HG02970 (cell line): ENCODE results near the gene AMOTL1.

Experiments
- ATAC-seq: cut with Tn5 transposase; IDR thresholded peaks from one replicate; pipeline ENCODE4 v1.9.1; 2021; ENCODE audit warnings: mild to moderate bottlenecking, moderate library complexity, moderate number of reproducible peaks; ENCODE audit not compliant: unreplicated experiment, low FRiP score

The AMOTL1 gene

GRCh38 chr11:94766713-94767206 lies 1.4 kb upstream of the AMOTL1 start:
- ATAC-seq: no peak

GRCh38 chr11:94767291-94767690 lies 865 bp upstream of the AMOTL1 start:
- no peak for ATAC-seq

GRCh38 chr11:94768602-94769541 lies 716 bp downstream of the AMOTL1 start:
- no peak for ATAC-seq

GRCh38 chr11:94769880-94770279 lies 1.7 kb downstream of the AMOTL1 start:
- no peak for ATAC-seq

- no peak for ATAC-seq
Observed at GRCh38 chr11:94770563-94771120, 2.5 kb downstream of the AMOTL1 start.

- no peak for ATAC-seq
Observed at GRCh38 chr11:94771390-94771789, 3.2 kb downstream of the AMOTL1 start.

GRCh38 chr11:94771951-94772350 lies 3.8 kb downstream of the AMOTL1 start:
- no peak for ATAC-seq

GRCh38 chr11:94773842-94774241 lies 5.7 kb downstream of the AMOTL1 start:
- no peak for ATAC-seq

GRCh38 chr11:94774345-94774744 lies 6.2 kb downstream of the AMOTL1 start:
- no peak for ATAC-seq

- no peak for ATAC-seq
Observed at GRCh38 chr11:94775567-94776327, 7.6 kb downstream of the AMOTL1 start.

- no peak for ATAC-seq
Observed at GRCh38 chr11:94776351-94777321, 8.5 kb downstream of the AMOTL1 start.

- no peak for ATAC-seq
Observed at GRCh38 chr11:94780432-94780831, 12.3 kb downstream of the AMOTL1 start.

- no peak for ATAC-seq
Observed at GRCh38 chr11:94781837-94782236, 13.7 kb downstream of the AMOTL1 start.

- ATAC-seq: no peak
Observed at GRCh38 chr11:94782446-94782845, 14.3 kb downstream of the AMOTL1 start.

- ATAC-seq: no peak
Observed at GRCh38 chr11:94784884-94785283, 16.7 kb downstream of the AMOTL1 start.

GRCh38 chr11:94785509-94785908 lies 17.4 kb downstream of the AMOTL1 start:
- ATAC-seq: no peak

GRCh38 chr11:94786264-94787126 lies 18.3 kb downstream of the AMOTL1 start:
- no peak for ATAC-seq

- no peak for ATAC-seq
Observed at GRCh38 chr11:94787801-94788200, 19.6 kb downstream of the AMOTL1 start.

- no peak for ATAC-seq
Observed at GRCh38 chr11:94788396-94788795, 20.2 kb downstream of the AMOTL1 start.
